ENCODE data around the gene CDC42EP3. TPM values are rescaled to one million over a fixed set of nuclear protein-coding genes. Genes with fewer than 3 reads are reported as not detected.

CDC42EP3 gene
- total RNA-seq, result 10 to 100 TPM; 16.2 to 89.7 (median 26.3) TPM
- polyA plus RNA-seq, result 1 to 10 TPM; 6.7 to 8.9 (median 6.7) TPM
- long read RNA-seq, donor 1, full-length matches to known transcripts, result 7 of 7 reads
- long read RNA-seq, donor 1, partial matches to known transcripts, result 0 of 7 reads
- long read RNA-seq, donor 1, other reads (novel, unspliced or antisense), result 0 of 7 reads
- long read RNA-seq, donor 2, full-length matches to known transcripts, result 14 of 14 reads
- long read RNA-seq, donor 2, partial matches to known transcripts, result 0 of 14 reads
- long read RNA-seq, donor 2, other reads (novel, unspliced or antisense), result 0 of 14 reads
- long read RNA-seq, donor 3, full-length matches to known transcripts, result 2 of 2 reads
- long read RNA-seq, donor 3, partial matches to known transcripts, result 0 of 2 reads
- long read RNA-seq, donor 3, other reads (novel, unspliced or antisense), result 0 of 2 reads
- long read RNA-seq, donor 4, full-length matches to known transcripts, result 1 of 1 reads
- long read RNA-seq, donor 4, partial matches to known transcripts, result 0 of 1 reads
- long read RNA-seq, donor 4, other reads (novel, unspliced or antisense), result 0 of 1 reads
- long read RNA-seq, donor 5, full-length matches to known transcripts, result 7 of 7 reads
- long read RNA-seq, donor 5, partial matches to known transcripts, result 0 of 7 reads
- long read RNA-seq, donor 5, other reads (novel, unspliced or antisense), result 0 of 7 reads
- long read RNA-seq, donor 6, result 0 reads
- long read RNA-seq, donor 7, full-length matches to known transcripts, result 10 of 10 reads
- long read RNA-seq, donor 7, partial matches to known transcripts, result 0 of 10 reads
- long read RNA-seq, donor 7, other reads (novel, unspliced or antisense), result 0 of 10 reads
- long read RNA-seq, donor 8, full-length matches to known transcripts, result 3 of 3 reads
- long read RNA-seq, donor 8, partial matches to known transcripts, result 0 of 3 reads
- long read RNA-seq, donor 8, other reads (novel, unspliced or antisense), result 0 of 3 reads
- long read RNA-seq, donor 9, full-length matches to known transcripts, result 3 of 3 reads
- long read RNA-seq, donor 9, partial matches to known transcripts, result 0 of 3 reads
- long read RNA-seq, donor 9, other reads (novel, unspliced or antisense), result 0 of 3 reads
- long read RNA-seq, donor 10, full-length matches to known transcripts, result 2 of 2 reads
- long read RNA-seq, donor 10, partial matches to known transcripts, result 0 of 2 reads
- long read RNA-seq, donor 10, other reads (novel, unspliced or antisense), result 0 of 2 reads

- Histone ChIP-seq H3K4me1 (peaks cover 22 to 73% (median 43%) of the 10 kb centered on the region in 4 donors), H3K9me3 (no peaks in the 10 kb centered on the region), H3K4me3 (peak within 1 kb of the TSS; percentile 66 to 90 (median 78)), H3K27ac (peak within 1 kb of the TSS; percentile 89 to 96 (median 94)), H3K27me3 (no peaks in the 10 kb centered on the region), H3K36me3 (no peaks in the 10 kb centered on the region)
- intact Hi-C loops (cut with DNase I; ENCODE audit: low total_unique reads), result no loop called here
- WGBS, 5 donors, result 0 to 1% (median 0%) methylated on average over 13 to 90 of the region's 90 CpGs
- TF ChIP-seq POLR2AphosphoS5 (IDR thresholded peaks at IDR 0.05) (peak in 2 of 3 donors; percentile 75 to 86), CTCF (IDR thresholded peaks at IDR 0.05) (no peak), POLR2A (IDR thresholded peaks at IDR 0.05) (peak in 1 of 4 donors; percentile 38)
- peak; percentile 80 to 89 for DNase-seq
These were observed at the start of gene CDC42EP3 for GRCh38 chr2:37671009-37671815. CDC42EP3 (minus strand) TSS chr2:37671642; CDS start chr2:37646587, 25,055 bp downstream.

- H3K4me1 ChIP-seq, result no peaks in the 10 kb centered on the region
- DNase-seq, result no peak
- no peaks in the 10 kb centered on the region for H3K27me3 ChIP-seq
- TF ChIP-seq EP300 (IDR thresholded peaks at IDR 0.05) (no peak), CTCF (IDR thresholded peaks at IDR 0.05) (no peak), POLR2AphosphoS5 (IDR thresholded peaks at IDR 0.05) (no peak)
- H3K9me3 ChIP-seq, result peaks cover 0 to 8% (median 0%) of the 10 kb centered on the region in 4 donors
- no peaks in the 10 kb centered on the region for H3K36me3 ChIP-seq
- 86 to 95% (median 92%) methylated on average over 2 of the region's 2 CpGs for WGBS, 5 donors
- no peak overlapping the region for H3K4me3 ChIP-seq
- intact Hi-C loops (cut with DNase I; ENCODE audit: low total_unique reads), result no loop called here
- no peak overlapping the region for H3K27ac ChIP-seq
These were observed 49.7 kb upstream of the CDC42EP3 start for GRCh38 chr2:37721201-37721560.

GRCh38 chr2:37720533-37721200, 49.2 kb upstream of the CDC42EP3 start:
- H3K9me3 ChIP-seq, result peaks cover 0 to 8% (median 0%) of the 10 kb centered on the region in 4 donors
- H3K4me3 ChIP-seq, result no peak overlapping the region
- H3K36me3 ChIP-seq, result no peaks in the 10 kb centered on the region
- no peaks in the 10 kb centered on the region for H3K4me1 ChIP-seq
- no peak for TF ChIP-seq EP300 (IDR thresholded peaks at IDR 0.05)
- TF ChIP-seq POLR2A (IDR thresholded peaks at IDR 0.05), result no peak
- TF ChIP-seq POLR2AphosphoS5 (IDR thresholded peaks at IDR 0.05), result no peak
- TF ChIP-seq CTCF (IDR thresholded peaks at IDR 0.05), result no peak
- WGBS, 5 donors, result 58 to 73% (median 70%) methylated on average over 6 of the region's 6 CpGs
- intact Hi-C loops (cut with DNase I; ENCODE audit: low total_unique reads), result no loop called here
- no peak for DNase-seq
- H3K27me3 ChIP-seq, result no peaks in the 10 kb centered on the region
- no peak overlapping the region for H3K27ac ChIP-seq

Data from stomach (tissue), 19 donors.